Activated CD4-positive, alpha-beta T cell treated with anti-CD3 and anti-CD28 coated beads for 1 hour (primary cell): ENCODE measurements around the gene GTF2I.
"Not testable (repeated sequence)": the region's sequence is repeated elsewhere in the genome, so short reads cannot be mapped to it uniquely, and the experiment has no call there.

Source experiments
- DNase-seq: peaks from one replicate; pipeline ENCODE4 v3.0.0-alpha.2; 2020

The GTF2I gene

GRCh38 chr7:74718336-74718735 lies 60.8 kb downstream of the GTF2I start:
- no peak for DNase-seq

GRCh38 chr7:74722153-74722552 lies 64.6 kb downstream of the GTF2I start:
- DNase-seq: no peak

- no peak for DNase-seq
Observed at GRCh38 chr7:74725840-74726239, 68.3 kb downstream of the GTF2I start.

GRCh38 chr7:74726309-74727101 lies 69.0 kb downstream of the GTF2I start:
- DNase-seq: no peak

- not testable (repeated sequence) for DNase-seq
Observed at GRCh38 chr7:74728686-74729085, 71.2 kb downstream of the GTF2I start.

- DNase-seq: not testable (repeated sequence)
Observed at GRCh38 chr7:74730186-74730585, 72.7 kb downstream of the GTF2I start.

GRCh38 chr7:74739974-74740703 lies 82.6 kb downstream of the GTF2I start:
- DNase-seq: not testable (repeated sequence)

GRCh38 chr7:74743936-74744557 lies 86.5 kb downstream of the GTF2I start:
- DNase-seq: not testable (repeated sequence)

GRCh38 chr7:74753921-74754482 lies 96.5 kb downstream of the GTF2I start:
- not testable (repeated sequence) for DNase-seq

GRCh38 chr7:74756673-74757072 lies 99.2 kb downstream of the GTF2I start:
- DNase-seq: not testable (repeated sequence)

- not testable (repeated sequence) for DNase-seq
Observed at GRCh38 chr7:74758268-74758667, 100.8 kb downstream of the GTF2I start.

GRCh38 chr7:74758982-74759381 lies 101.5 kb downstream of the GTF2I start:
- not testable (repeated sequence) for DNase-seq

- not testable (repeated sequence) for DNase-seq
Observed at GRCh38 chr7:74765205-74765918, 107.8 kb downstream of the GTF2I start.

GRCh38 chr7:74766509-74766908 lies 109.0 kb downstream of the GTF2I start:
- DNase-seq: not testable (repeated sequence)

- DNase-seq: not testable (repeated sequence)
Observed at GRCh38 chr7:74766991-74767390, 109.5 kb downstream of the GTF2I start.

GRCh38 chr7:74770062-74770461 lies 112.5 kb downstream of the GTF2I start:
- DNase-seq: not testable (repeated sequence)

GRCh38 chr7:74772093-74772492 lies 114.6 kb downstream of the GTF2I start:
- not testable (repeated sequence) for DNase-seq

GRCh38 chr7:74773760-74774750 lies 116.5 kb downstream of the GTF2I start, which contains the start of gene NCF1:
Gene NCF1, plus strand, starts transcription at chr7:74774011. Its CDS starts 21 bp downstream, at chr7:74774032.
- DNase-seq: not testable (repeated sequence)

GRCh38 chr7:74775111-74775510 lies 117.6 kb downstream of the GTF2I start:
- not testable (repeated sequence) for DNase-seq

- not testable (repeated sequence) for DNase-seq
Observed at GRCh38 chr7:74779053-74779452, 121.5 kb downstream of the GTF2I start.

- DNase-seq: not testable (repeated sequence)
Observed at GRCh38 chr7:74781746-74782145, 124.2 kb downstream of the GTF2I start.
